ENCODE measurements around the gene HSPA12B. TPM values are rescaled to one million over a fixed set of nuclear protein-coding genes. Genes with fewer than 3 reads are reported as not detected.

Gene HSPA12B
- total and polyA plus RNA-seq, 2 of the 13 experiments (the other 11 are each of a cell fraction or from before 2014, with no cell fraction given): 0.01 TPM; not detected in 1

DNA sequence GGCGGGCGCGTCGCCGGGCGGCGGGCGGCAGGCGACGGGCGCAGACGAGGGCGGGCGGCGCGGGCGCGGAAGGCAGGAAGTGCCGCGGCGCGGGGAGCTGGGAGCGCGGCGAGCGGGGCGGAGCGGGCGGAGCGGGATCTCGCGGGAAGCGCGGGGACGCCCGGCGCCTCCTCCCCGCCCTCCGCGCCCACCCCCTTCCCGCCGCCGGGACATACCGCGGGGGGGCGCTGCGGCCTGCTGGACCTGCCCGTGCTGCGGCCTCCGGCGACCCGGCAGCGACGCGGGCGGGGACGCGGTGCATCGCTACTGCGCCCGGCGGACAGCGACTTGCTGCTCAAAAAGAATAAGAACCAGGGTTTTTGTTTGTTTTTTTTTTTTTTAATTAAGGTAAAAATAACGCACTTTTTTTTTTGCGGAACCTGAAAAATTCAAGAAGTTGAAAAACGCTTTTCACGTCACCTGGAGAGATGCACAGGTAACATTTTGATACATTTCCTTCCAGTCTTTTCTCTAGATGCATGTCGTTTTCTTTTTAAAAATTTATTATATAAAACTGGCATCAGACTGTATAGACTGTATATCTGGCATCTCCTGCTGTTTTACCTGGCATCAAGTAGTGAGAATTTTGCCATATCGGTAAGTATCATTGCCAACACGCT lies 54.3 kb downstream of the HSPA12B start, which contains the start of gene CENPB (continued):
- peak; percentile 55 for TF ChIP-seq GABPA (IDR thresholded peaks at IDR 0.05; ENCODE audit: low read depth, low read length)
- TF ChIP-seq GABPA (CRISPR knock-in tag; IDR thresholded peaks at IDR 0.05; ENCODE audit: low read depth): no peak
- no peak for TF ChIP-seq ZFYVE20 (CRISPR knock-in tag; IDR thresholded peaks at IDR 0.05; ENCODE audit: borderline replicate concordance, low read depth)
- TF ChIP-seq ZNF343 (CRISPR knock-in tag; IDR thresholded peaks at IDR 0.05): peak; percentile 96
- no peak for TF ChIP-seq ZNF292 (CRISPR knock-in tag; IDR thresholded peaks at IDR 0.05; ENCODE audit: borderline replicate concordance, low read depth)
- peak; percentile 30 for TF ChIP-seq ASH2L (IDR thresholded peaks at IDR 0.05; ENCODE audit: insufficient read length, low read depth, low read length)
- TF ChIP-seq, protein P1, sequence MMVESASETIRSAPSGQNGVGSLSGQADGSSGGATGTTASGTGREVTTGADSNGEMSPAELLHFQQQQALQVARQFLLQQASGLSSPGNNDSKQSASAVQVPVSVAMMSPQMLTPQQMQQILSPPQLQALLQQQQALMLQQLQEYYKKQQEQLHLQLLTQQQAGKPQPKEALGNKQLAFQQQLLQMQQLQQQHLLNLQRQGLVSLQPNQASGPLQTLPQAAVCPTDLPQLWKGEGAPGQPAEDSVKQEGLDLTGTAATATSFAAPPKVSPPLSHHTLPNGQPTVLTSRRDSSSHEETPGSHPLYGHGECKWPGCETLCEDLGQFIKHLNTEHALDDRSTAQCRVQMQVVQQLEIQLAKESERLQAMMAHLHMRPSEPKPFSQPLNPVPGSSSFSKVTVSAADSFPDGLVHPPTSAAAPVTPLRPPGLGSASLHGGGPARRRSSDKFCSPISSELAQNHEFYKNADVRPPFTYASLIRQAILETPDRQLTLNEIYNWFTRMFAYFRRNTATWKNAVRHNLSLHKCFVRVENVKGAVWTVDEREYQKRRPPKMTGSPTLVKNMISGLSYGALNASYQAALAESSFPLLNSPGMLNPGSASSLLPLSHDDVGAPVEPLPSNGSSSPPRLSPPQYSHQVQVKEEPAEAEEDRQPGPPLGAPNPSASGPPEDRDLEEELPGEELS (CRISPR knock-in tag; IDR thresholded peaks at IDR 0.05): 0 out of 2 replicates have a peak, but pooled peaks have one; percentile 14
- TF ChIP-seq, protein P2, sequence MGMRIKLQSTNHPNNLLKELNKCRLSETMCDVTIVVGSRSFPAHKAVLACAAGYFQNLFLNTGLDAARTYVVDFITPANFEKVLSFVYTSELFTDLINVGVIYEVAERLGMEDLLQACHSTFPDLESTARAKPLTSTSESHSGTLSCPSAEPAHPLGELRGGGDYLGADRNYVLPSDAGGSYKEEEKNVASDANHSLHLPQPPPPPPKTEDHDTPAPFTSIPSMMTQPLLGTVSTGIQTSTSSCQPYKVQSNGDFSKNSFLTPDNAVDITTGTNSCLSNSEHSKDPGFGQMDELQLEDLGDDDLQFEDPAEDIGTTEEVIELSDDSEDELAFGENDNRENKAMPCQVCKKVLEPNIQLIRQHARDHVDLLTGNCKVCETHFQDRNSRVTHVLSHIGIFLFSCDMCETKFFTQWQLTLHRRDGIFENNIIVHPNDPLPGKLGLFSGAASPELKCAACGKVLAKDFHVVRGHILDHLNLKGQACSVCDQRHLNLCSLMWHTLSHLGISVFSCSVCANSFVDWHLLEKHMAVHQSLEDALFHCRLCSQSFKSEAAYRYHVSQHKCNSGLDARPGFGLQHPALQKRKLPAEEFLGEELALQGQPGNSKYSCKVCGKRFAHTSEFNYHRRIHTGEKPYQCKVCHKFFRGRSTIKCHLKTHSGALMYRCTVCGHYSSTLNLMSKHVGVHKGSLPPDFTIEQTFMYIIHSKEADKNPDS (CRISPR knock-in tag; IDR thresholded peaks at IDR 0.05): no peak
- peak; percentile 88 for TF ChIP-seq THAP11 (CRISPR knock-in tag; IDR thresholded peaks at IDR 0.05)
- peak; percentile 50 for TF ChIP-seq ZNF770 (CRISPR knock-in tag; IDR thresholded peaks at IDR 0.05)
- 0 out of 2 replicates have a peak, but pooled peaks have one; percentile 28 for TF ChIP-seq ESRRA (CRISPR knock-in tag; IDR thresholded peaks at IDR 0.05; ENCODE audit: low read depth)
- no peak for TF ChIP-seq PITX1 (CRISPR knock-in tag; IDR thresholded peaks at IDR 0.05)
- TF ChIP-seq CCAR2 (optimal IDR thresholded peaks at IDR 0.05; ENCODE audit: low read depth, low read length): no peak
- no peak for TF ChIP-seq ELF1 (CRISPR knock-in tag; IDR thresholded peaks at IDR 0.05)
- 0 out of 2 replicates have a peak, but pooled peaks have one; percentile 14 for TF ChIP-seq ZSCAN9 (CRISPR knock-in tag; IDR thresholded peaks at IDR 0.05; ENCODE audit: borderline replicate concordance)
- TF ChIP-seq ZNF691 (CRISPR knock-in tag; IDR thresholded peaks at IDR 0.05; ENCODE audit: borderline replicate concordance, low read depth): no peak; the same call in 1 of the 2 replicates
- peak; percentile 59; the same call in 1 of the 2 replicates for TF ChIP-seq ZNF768 (CRISPR knock-in tag; IDR thresholded peaks at IDR 0.05)
- TF ChIP-seq KDM2A (CRISPR knock-in tag; IDR thresholded peaks at IDR 0.05; ENCODE audit: borderline replicate concordance, low read depth): peak; percentile 74
- no peak for TF ChIP-seq TRIM22 (IDR thresholded peaks at IDR 0.05)
- TF ChIP-seq TBP (CRISPR knock-in tag; IDR thresholded peaks at IDR 0.05): no peak
- no peak for TF ChIP-seq NFE2L2 (IDR thresholded peaks at IDR 0.05; ENCODE audit: low read length)
- no peak for TF ChIP-seq ATM (IDR thresholded peaks at IDR 0.05; ENCODE audit: borderline replicate concordance)

Measured in HepG2 (cell line).